Vagina (tissue), 2 donors: ENCODE results near the gene IRX5. TPM values are rescaled to one million over a fixed set of nuclear protein-coding genes. Genes with fewer than 3 reads are reported as not detected.

ENCODE experiments used
- DNase-seq, 2 donors: peaks; one replicate each; pipeline ENCODE4 v3.0.0-alpha.2; 2017; ENCODE audit errors: extremely low spot score in 2 of 2
- H3K27ac ChIP-seq: fragments of 200-600 bp; sonication (generic); one replicate; pipeline ENCODE4 v1.5.1; 2019
- H3K27me3 ChIP-seq: fragments of 200-600 bp; sonication (generic); one replicate; pipeline ENCODE4 v1.5.1; 2019
- H3K36me3 ChIP-seq, 2 donors: fragments of 200-600 bp; sonication (generic); one replicate each; pipeline ENCODE4 v1.5.1; 2017 to 2019
- H3K4me1 ChIP-seq: fragments of 200-600 bp; sonication (generic); one replicate; pipeline ENCODE4 v1.5.1; 2019
- H3K4me3 ChIP-seq, 2 donors: fragments of 200-600 bp; sonication (generic); 1 replicate in 1 of 2; 2 replicates in 1 of 2; pipeline ENCODE4 v1.5.1; 2016 to 2019
- H3K9me3 ChIP-seq: fragments of 200-600 bp; sonication (generic); one replicate; pipeline ENCODE4 v1.5.1; 2019
- CTCF ChIP-seq, 3 experiments: fragments of 450-650 bp in 2 of 3; fragments of 200-600 bp in 1 of 3; sonication (generic) in 1 of 3; IDR thresholded peaks; one replicate each; pipeline ENCODE4 v1.5.1; 2017 to 2019; ENCODE audit warnings: antibody characterized with exemption in 3 of 3, mild to moderate bottlenecking in 2 of 3, moderate library complexity in 2 of 3
- POLR2A ChIP-seq, 2 donors: fragments of 450-650 bp; IDR thresholded peaks; one replicate each; pipeline ENCODE4 v1.6.1; 2017; ENCODE audit warnings: antibody characterized with exemption in 2 of 2, mild to moderate bottlenecking in 2 of 2, moderate library complexity in 2 of 2
- POLR2AphosphoS5 ChIP-seq, 2 donors: sonication (generic); formaldehyde crosslinking; IDR thresholded peaks; one replicate each; pipeline ENCODE4 v1.9.0; 2017; ENCODE audit warnings: antibody characterized with exemption in 2 of 2, mild to moderate bottlenecking in 2 of 2, low read depth in 1 of 2; ENCODE audit not compliant: insufficient read depth in 1 of 2
- intact Hi-C: fragments of 100-400 bp; cut with DNase I; formaldehyde crosslinking; loops from one replicate; pipeline ENCODE4 v1.15.1; 2023
- total RNA-seq: library from RNA; depleted of rRNA; stranded (reverse); fragments of >200 nt; gene quantifications from one replicate; pipeline ENCODE4 v1.2.3, GENCODE V29; 2016

The IRX5 gene
- total RNA-seq, 1 donor from 2014 or later = 11.0 TPM

DNA sequence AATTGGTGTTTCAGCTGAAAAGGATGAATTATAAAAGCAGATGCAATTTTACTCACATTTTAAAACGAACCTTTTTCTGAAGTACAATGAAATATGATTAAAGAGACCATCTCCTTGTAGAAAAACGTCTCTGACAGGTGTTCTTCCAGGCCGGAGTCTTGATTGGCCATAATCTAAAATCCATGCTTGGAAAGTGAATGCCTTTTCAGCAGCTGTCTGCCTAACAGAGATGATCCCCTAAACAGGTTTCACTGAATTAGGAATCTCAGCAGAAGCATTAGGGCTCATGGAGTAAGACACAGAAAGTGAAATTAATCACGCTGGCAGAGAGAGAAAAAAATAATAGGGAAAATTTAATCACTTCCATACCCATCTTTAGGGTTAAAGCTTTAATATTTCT is 39.3 kb upstream of the IRX5 start:
- H3K27ac ChIP-seq = no peak overlapping the region
- TF ChIP-seq POLR2AphosphoS5 (IDR thresholded peaks at IDR 0.05; ENCODE audit: insufficient read depth in 1 of 2, low read depth in 1 of 2) (no peak), CTCF (IDR thresholded peaks at IDR 0.05) (no peak), POLR2A (IDR thresholded peaks at IDR 0.05) (no peak)
- H3K4me3 ChIP-seq = no peak overlapping the region
- DNase-seq = no peak
- H3K27me3 ChIP-seq = no peaks in the 10 kb centered on the region
- intact Hi-C loops = loop anchor here (10.0 kb wide), 1 partner anchor 987 kb away; no protein-coding TSS in a partner anchor
- H3K4me1 ChIP-seq = no peaks in the 10 kb centered on the region
- H3K36me3 ChIP-seq = no peaks in the 10 kb centered on the region
- no peaks in the 10 kb centered on the region for H3K9me3 ChIP-seq

DNA sequence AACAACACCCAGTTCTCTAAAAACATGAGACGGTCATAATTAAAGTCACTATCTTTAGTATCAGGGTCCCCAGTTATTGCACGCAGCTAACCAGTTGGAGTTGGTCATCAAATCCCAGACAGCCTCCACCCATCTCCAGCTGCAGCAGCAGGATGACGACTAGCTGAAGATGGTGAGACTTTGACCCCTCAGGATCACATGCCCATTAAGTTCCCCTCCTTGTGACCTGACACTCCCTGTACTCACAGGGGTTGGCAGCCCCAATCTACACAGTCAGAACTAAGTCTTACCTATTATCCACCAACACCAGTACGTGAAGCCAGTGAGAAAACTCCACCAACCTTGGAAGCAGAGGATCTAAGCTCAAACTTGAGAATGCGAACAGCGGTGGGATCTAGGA is 37.7 kb upstream of the IRX5 start:
- H3K27ac ChIP-seq = no peak overlapping the region
- H3K36me3 ChIP-seq = no peaks in the 10 kb centered on the region
- DNase-seq = no peak
- H3K27me3 ChIP-seq = no peaks in the 10 kb centered on the region
- TF ChIP-seq POLR2A (IDR thresholded peaks at IDR 0.05) (no peak), CTCF (IDR thresholded peaks at IDR 0.05) (no peak), POLR2AphosphoS5 (IDR thresholded peaks at IDR 0.05; ENCODE audit: insufficient read depth in 1 of 2, low read depth in 1 of 2) (no peak)
- intact Hi-C loops = loop anchor here (10.0 kb wide), 1 partner anchor 988 kb away; no protein-coding TSS in a partner anchor
- no peak overlapping the region for H3K4me3 ChIP-seq
- H3K4me1 ChIP-seq = no peaks in the 10 kb centered on the region
- no peaks in the 10 kb centered on the region for H3K9me3 ChIP-seq

- no peak for TF ChIP-seq CTCF (IDR thresholded peaks at IDR 0.05)
Measured at GRCh38 chr16:54897930-54898329, 32.7 kb upstream of the IRX5 start.

DNA sequence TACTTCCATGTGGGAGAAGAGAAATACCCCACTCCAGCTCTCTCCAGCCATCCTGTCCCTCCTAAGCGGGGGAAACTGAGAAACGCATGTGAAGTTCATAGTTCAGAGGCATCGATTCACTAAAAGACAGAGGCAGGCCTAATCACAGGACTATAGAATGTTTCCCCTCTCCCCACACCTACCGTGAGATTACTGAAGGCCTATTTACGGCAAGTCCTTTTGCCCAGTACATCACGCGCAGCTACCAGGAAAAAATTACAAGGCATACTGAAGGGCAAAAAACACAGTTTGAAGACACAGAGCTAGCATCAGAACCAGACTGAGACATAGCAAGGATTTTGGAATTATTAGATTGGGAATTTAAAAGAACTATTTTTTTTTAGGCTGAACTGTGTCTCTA is 29.1 kb upstream of the IRX5 start:
- Histone ChIP-seq H3K9me3 (no peaks in the 10 kb centered on the region), H3K4me3 (no peak overlapping the region), H3K27ac (no peak overlapping the region), H3K27me3 (no peaks in the 10 kb centered on the region), H3K36me3 (no peaks in the 10 kb centered on the region), H3K4me1 (no peaks in the 10 kb centered on the region)
- DNase-seq = no peak
- intact Hi-C loops = no loop called here
- no peak for TF ChIP-seq CTCF (IDR thresholded peaks at IDR 0.05)
- TF ChIP-seq POLR2AphosphoS5 (IDR thresholded peaks at IDR 0.05; ENCODE audit: insufficient read depth in 1 of 2, low read depth in 1 of 2) = no peak
- no peak for TF ChIP-seq POLR2A (IDR thresholded peaks at IDR 0.05)

More at GRCh38 chr16:54897930-54898329, 32.7 kb upstream of the IRX5 start:
- H3K9me3 ChIP-seq = no peaks in the 10 kb centered on the region
- no peaks in the 10 kb centered on the region for H3K4me1 ChIP-seq
- H3K27ac ChIP-seq = no peak overlapping the region
- no peak overlapping the region for H3K4me3 ChIP-seq
- DNase-seq = no peak
- H3K27me3 ChIP-seq = no peaks in the 10 kb centered on the region
- intact Hi-C loops = loop anchor here (10.0 kb wide), 1 partner anchor 993 kb away; no protein-coding TSS in a partner anchor
- no peaks in the 10 kb centered on the region for H3K36me3 ChIP-seq

- Histone ChIP-seq H3K9me3 (no peaks in the 10 kb centered on the region), H3K4me1 (no peaks in the 10 kb centered on the region), H3K27me3 (no peaks in the 10 kb centered on the region), H3K4me3 (no peak overlapping the region), H3K27ac (no peak overlapping the region), H3K36me3 (no peaks in the 10 kb centered on the region)
- intact Hi-C loops = no loop called here
- no peak for TF ChIP-seq POLR2AphosphoS5 (IDR thresholded peaks at IDR 0.05; ENCODE audit: insufficient read depth in 1 of 2, low read depth in 1 of 2)
- TF ChIP-seq CTCF (IDR thresholded peaks at IDR 0.05) = no peak
- no peak for TF ChIP-seq POLR2A (IDR thresholded peaks at IDR 0.05)
- no peak for DNase-seq
Measured at GRCh38 chr16:54903047-54903446, 27.6 kb upstream of the IRX5 start.
